ENCODE results near the gene DUSP1.

The DUSP1 gene

GRCh38 chr5:172777881-172778814, 7.2 kb upstream of the DUSP1 start:
- Mint-ChIP-seq H3K4me1 (ENCODE audit: low read depth) (peaks cover 57% of the 10 kb centered on the region), H3K9me3 (no peaks in the 10 kb centered on the region), H3K36me3 (ENCODE audit: low read depth) (no peaks in the 10 kb centered on the region), H3K4me3 (peak overlapping the region; percentile 13), H3K27ac (peak overlapping the region; percentile 100), H3K27me3 (no peaks in the 10 kb centered on the region)
- intact Hi-C loops (cut with micrococcal nuclease), result no loop called here

DNA sequence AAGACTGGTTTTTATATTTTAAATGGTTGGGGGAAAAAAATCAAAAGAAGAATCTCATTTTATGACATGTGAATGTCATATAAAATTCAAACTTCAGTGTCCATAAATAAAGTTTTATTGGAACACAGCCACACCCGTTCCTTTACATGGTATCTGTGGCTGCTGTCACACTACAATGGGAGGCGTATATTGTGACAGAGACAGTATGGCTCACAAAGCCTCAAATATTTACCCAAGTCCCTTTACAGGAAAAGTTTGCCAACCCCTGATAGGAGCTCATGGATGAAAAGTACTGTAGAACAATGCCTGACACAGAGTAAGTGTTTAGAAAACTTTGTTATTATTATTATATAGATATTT, 5.2 kb upstream of the DUSP1 start:
- peaks cover 64% of the 10 kb centered on the region for H3K4me1 Mint-ChIP-seq (ENCODE audit: low read depth)
- intact Hi-C loops (cut with micrococcal nuclease), result no loop called here
- no peaks in the 10 kb centered on the region for H3K27me3 Mint-ChIP-seq
- no peaks in the 10 kb centered on the region for H3K36me3 Mint-ChIP-seq (ENCODE audit: low read depth)
- no peaks in the 10 kb centered on the region for H3K9me3 Mint-ChIP-seq
- peak overlapping the region; percentile 100 for H3K27ac Mint-ChIP-seq
- H3K4me3 Mint-ChIP-seq, result no peak overlapping the region

DNA sequence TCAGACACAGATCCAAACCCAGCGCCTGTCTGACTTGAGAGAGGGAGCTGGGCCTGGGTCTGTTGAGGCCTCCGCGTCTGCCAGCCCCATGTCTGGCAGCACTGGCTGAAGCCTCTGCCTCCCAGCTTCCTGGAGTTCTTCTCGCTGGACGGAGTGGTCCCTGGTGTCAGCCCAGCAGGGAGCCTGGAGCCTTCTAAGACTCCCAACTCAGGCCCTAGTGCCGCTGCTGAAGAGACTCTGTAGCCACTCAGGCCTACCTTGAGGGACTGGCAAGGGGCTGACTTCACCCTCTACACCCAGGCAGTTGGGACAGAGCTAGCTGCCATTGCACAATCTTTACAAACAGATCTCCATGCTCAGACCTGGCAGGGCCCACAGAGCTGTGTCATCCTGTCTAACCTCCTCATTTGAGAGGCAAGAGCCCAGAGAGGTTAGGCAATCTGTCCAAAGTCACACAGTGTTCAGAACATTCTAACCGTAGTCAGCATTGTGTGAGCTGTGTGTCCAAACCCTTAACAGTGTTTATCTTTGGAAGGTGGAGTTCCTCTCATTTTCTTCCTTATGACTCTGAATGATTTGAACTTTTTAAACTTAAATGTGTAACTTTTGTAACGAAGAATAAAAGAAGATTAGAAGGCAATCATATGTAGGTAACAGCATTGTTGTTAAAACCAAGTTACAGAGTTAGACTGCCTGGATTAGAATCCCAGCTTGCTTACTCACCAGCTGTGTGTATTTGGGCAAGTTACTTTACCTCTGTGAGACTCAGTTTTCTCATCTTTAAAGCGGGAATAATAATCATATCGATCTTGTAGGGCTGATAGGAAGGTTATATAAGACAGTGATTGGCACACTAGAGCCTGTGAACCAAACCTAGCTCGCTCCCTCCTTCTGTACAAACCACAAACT, 4.6 kb upstream of the DUSP1 start:
- Mint-ChIP-seq H3K27me3 (no peaks in the 10 kb centered on the region), H3K4me1 (ENCODE audit: low read depth) (peaks cover 64% of the 10 kb centered on the region), H3K9me3 (no peaks in the 10 kb centered on the region), H3K27ac (peak overlapping the region; percentile 100), H3K36me3 (ENCODE audit: low read depth) (peaks cover 6% of the 10 kb centered on the region), H3K4me3 (no peak overlapping the region)
- intact Hi-C loops (cut with micrococcal nuclease), result no loop called here

DNA sequence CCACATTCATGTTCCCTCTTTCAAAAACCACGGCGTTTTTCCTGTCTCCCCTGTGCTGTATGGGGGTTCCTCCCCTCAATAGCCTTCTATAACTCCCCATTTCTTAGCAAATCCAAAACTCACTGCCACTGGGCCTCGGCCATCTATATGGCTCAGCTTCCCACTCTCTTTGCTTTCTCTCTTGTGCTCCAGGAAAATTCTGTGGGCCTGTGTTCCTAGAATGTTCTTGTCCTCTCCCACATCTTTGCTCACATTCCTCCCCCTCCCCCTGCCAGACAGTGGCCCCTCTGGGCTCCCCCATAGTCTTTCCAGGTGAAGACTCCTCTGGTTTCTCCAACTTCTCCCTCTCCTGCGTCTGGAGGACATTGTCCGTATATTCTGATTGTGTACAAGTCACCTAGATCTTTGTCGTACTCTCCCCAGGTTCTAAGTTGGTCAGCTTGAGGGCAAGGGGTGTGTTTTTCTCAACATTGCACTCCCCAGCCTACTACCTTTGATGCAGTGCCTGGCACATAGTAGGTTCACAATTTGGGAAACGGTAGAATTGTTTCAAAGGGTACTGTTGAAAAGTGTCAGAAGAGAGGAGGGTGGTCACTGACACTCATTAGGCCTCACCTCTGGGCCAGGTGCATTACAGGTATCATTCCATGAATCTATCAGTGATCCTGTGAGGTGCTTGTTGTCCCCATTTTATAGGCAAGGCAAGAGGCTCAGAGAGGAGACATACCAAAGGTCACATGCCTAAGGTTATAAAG, 3.7 kb upstream of the DUSP1 start:
- H3K4me3 Mint-ChIP-seq, result no peak overlapping the region
- H3K27ac Mint-ChIP-seq, result peak overlapping the region; percentile 100
- no peaks in the 10 kb centered on the region for H3K27me3 Mint-ChIP-seq
- H3K4me1 Mint-ChIP-seq (ENCODE audit: low read depth), result peaks cover 64% of the 10 kb centered on the region
- no peaks in the 10 kb centered on the region for H3K9me3 Mint-ChIP-seq
- intact Hi-C loops (cut with micrococcal nuclease), result loop anchor here (5.0 kb wide), 1 partner anchor 113 kb away; no protein-coding TSS in a partner anchor
- peaks cover 14% of the 10 kb centered on the region for H3K36me3 Mint-ChIP-seq (ENCODE audit: low read depth)

GRCh38 chr5:172773481-172774469, 2.8 kb upstream of the DUSP1 start:
- no peak overlapping the region for H3K4me3 Mint-ChIP-seq

GRCh38 chr5:172772112-172772906, 1.3 kb upstream of the DUSP1 start:
- Mint-ChIP-seq H3K4me3 (peak overlapping the region; percentile 92), H3K27ac (peak overlapping the region; percentile 100), H3K4me1 (ENCODE audit: low read depth) (peaks cover 73% of the 10 kb centered on the region), H3K27me3 (no peaks in the 10 kb centered on the region), H3K36me3 (ENCODE audit: low read depth) (peaks cover 39% of the 10 kb centered on the region), H3K9me3 (no peaks in the 10 kb centered on the region)
- intact Hi-C loops (cut with micrococcal nuclease), result loop anchor here (1.0 to 5.0 kb wide), 4 partner anchors 26 to 115 kb away; no protein-coding TSS in a partner anchor

More at GRCh38 chr5:172773481-172774469, 2.8 kb upstream of the DUSP1 start:
- H3K36me3 Mint-ChIP-seq (ENCODE audit: low read depth), result peaks cover 24% of the 10 kb centered on the region
- peak overlapping the region; percentile 100 for H3K27ac Mint-ChIP-seq
- H3K27me3 Mint-ChIP-seq, result no peaks in the 10 kb centered on the region
- peaks cover 73% of the 10 kb centered on the region for H3K4me1 Mint-ChIP-seq (ENCODE audit: low read depth)
- intact Hi-C loops (cut with micrococcal nuclease), result loop anchor here (2.0 to 5.0 kb wide), 2 partner anchors 25 to 114 kb away; no protein-coding TSS in a partner anchor
- H3K9me3 Mint-ChIP-seq, result no peaks in the 10 kb centered on the region

- H3K4me3 Mint-ChIP-seq, result peak overlapping the region; percentile 92
- H3K27ac Mint-ChIP-seq, result peak overlapping the region; percentile 100
- no peaks in the 10 kb centered on the region for H3K9me3 Mint-ChIP-seq
- H3K4me1 Mint-ChIP-seq (ENCODE audit: low read depth), result peaks cover 75% of the 10 kb centered on the region
- H3K36me3 Mint-ChIP-seq (ENCODE audit: low read depth), result peaks cover 46% of the 10 kb centered on the region
- intact Hi-C loops (cut with micrococcal nuclease), result loop anchor here (1.0 to 5.0 kb wide), 4 partner anchors 27 to 116 kb away; no protein-coding TSS in a partner anchor
- no peaks in the 10 kb centered on the region for H3K27me3 Mint-ChIP-seq
Measured at GRCh38 chr5:172771439-172772111, 580 bp upstream of the DUSP1 start.

DNA sequence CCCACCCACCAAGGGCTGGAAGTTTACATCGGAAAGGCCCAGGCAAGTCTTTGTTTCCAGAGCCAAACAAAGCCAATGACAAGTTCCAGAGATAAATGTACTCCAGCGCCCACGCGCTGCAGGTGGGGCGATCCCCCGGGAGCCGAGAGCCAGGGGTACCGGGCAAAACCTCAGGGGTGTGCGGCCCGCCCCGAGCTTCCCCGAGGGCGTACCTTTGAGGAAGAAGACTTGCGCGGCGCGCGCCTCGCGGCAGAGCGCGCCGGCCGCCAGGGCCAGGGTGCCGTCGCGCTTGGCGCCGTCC, 671 bp downstream of the DUSP1 start:
- Mint-ChIP-seq H3K4me1 (ENCODE audit: low read depth) (peaks cover 80% of the 10 kb centered on the region), H3K27ac (peak overlapping the region; percentile 100), H3K27me3 (no peaks in the 10 kb centered on the region), H3K4me3 (peak overlapping the region; percentile 92), H3K36me3 (ENCODE audit: low read depth) (peaks cover 53% of the 10 kb centered on the region), H3K9me3 (no peaks in the 10 kb centered on the region)
- intact Hi-C loops (cut with micrococcal nuclease), result loop anchor here (5.0 kb wide), 1 partner anchor 117 kb away; no protein-coding TSS in a partner anchor

GRCh38 chr5:172769616-172770373, 1.2 kb downstream of the DUSP1 start:
- no peaks in the 10 kb centered on the region for H3K9me3 Mint-ChIP-seq
- H3K36me3 Mint-ChIP-seq (ENCODE audit: low read depth), result peaks cover 53% of the 10 kb centered on the region
- intact Hi-C loops (cut with micrococcal nuclease), result loop anchor here (5.0 kb wide), 1 partner anchor 118 kb away; no protein-coding TSS in a partner anchor
- H3K4me3 Mint-ChIP-seq, result peak overlapping the region; percentile 92
- no peaks in the 10 kb centered on the region for H3K27me3 Mint-ChIP-seq
- peak overlapping the region; percentile 100 for H3K27ac Mint-ChIP-seq
- H3K4me1 Mint-ChIP-seq (ENCODE audit: low read depth), result peaks cover 80% of the 10 kb centered on the region

DNA sequence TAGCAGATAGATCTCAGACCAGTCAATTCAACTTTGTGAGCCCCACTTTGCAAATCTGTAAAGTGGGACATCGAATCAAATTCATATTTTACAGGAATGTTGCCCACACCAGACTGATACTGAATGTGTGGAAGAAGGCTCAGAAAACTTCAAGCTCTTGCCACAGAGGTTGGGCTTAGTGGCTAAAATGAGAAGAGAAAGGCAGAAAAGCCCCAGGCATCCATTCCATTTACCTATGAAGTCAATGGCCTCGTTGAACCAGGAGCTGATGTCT, 1.7 kb downstream of the DUSP1 start:
- Mint-ChIP-seq H3K27ac (peak overlapping the region; percentile 100), H3K9me3 (no peaks in the 10 kb centered on the region), H3K27me3 (no peaks in the 10 kb centered on the region), H3K4me1 (ENCODE audit: low read depth) (peaks cover 78% of the 10 kb centered on the region), H3K4me3 (peak overlapping the region; percentile 92), H3K36me3 (ENCODE audit: low read depth) (peaks cover 53% of the 10 kb centered on the region)
- intact Hi-C loops (cut with micrococcal nuclease), result no loop called here
